Glutamatergic neuron (in vitro differentiated cells): ENCODE data around the gene POLR2I. TPM values are rescaled to one million over a fixed set of nuclear protein-coding genes. Genes with fewer than 3 reads are reported as not detected.

ENCODE experiments used
- DNase-seq: peaks from one replicate; pipeline ENCODE4 v3.0.0; 2022
- H3K27ac Mint-ChIP-seq: one replicate; pipeline ENCODE4 v1.8.0; 2020; ENCODE audit warnings: mild to moderate bottlenecking, mixed read lengths, inconsistent platforms; ENCODE audit not compliant: unreplicated experiment
- H3K27me3 Mint-ChIP-seq: one replicate; pipeline ENCODE4 v1.8.0; 2020; ENCODE audit warnings: mild to moderate bottlenecking, moderate library complexity, mixed read lengths, inconsistent platforms; ENCODE audit not compliant: unreplicated experiment
- H3K36me3 Mint-ChIP-seq: one replicate; pipeline ENCODE4 v1.8.0; 2020; ENCODE audit warnings: mild to moderate bottlenecking, mixed read lengths, inconsistent platforms; ENCODE audit not compliant: unreplicated experiment
- H3K4me1 Mint-ChIP-seq: one replicate; pipeline ENCODE4 v1.8.0; 2020; ENCODE audit warnings: mild to moderate bottlenecking, low read depth, mixed read lengths, inconsistent platforms; ENCODE audit not compliant: unreplicated experiment
- H3K4me3 Mint-ChIP-seq: one replicate; pipeline ENCODE4 v1.8.0; 2020; ENCODE audit warnings: mild to moderate bottlenecking, mixed read lengths, inconsistent platforms; ENCODE audit not compliant: unreplicated experiment
- H3K9me3 Mint-ChIP-seq: one replicate; pipeline ENCODE4 v1.8.0; 2020; ENCODE audit warnings: mild to moderate bottlenecking, moderate library complexity, mixed read lengths, inconsistent platforms; ENCODE audit not compliant: unreplicated experiment
- total RNA-seq: library from RNA; stranded (reverse); fragmentation: NEBNext Ultra II Directional; extraction: Animal tissue kit (Norgen Biotek cat#: 25700); gene quantifications from one replicate; pipeline ENCODE4 v1.2.1, GENCODE V29; 2021; ENCODE audit not compliant: unreplicated experiment
- TF ChIP-seq, protein P1 (sequence below): fragments of 200-600 bp; sonication (generic); IDR thresholded peaks from one replicate; pipeline ENCODE4 v1.5.0; 2021; ENCODE audit not compliant: partially characterized antibody, unreplicated experiment

The POLR2I gene
- total RNA-seq, 1 donor from 2014 or later: 79.2 TPM

DNA sequence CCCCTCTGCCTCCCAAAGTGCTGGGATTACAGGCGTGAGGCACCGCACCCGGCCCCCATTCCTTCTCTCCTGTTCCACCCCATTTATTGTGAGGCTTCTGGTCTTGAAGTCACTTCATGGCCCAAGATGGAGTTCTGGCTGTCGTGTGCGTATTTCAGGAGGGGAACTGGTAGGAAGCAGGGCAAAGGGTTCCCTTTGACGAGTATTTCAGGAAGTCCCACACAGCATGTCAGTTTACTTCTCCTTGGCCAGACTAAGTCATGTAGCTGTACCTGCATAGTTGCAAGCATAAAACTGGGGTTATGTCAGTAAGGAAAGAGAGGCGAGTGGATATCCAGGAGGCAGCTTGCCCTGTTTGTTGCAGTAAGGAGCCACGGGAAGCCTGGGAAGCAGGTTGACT is 49.8 kb downstream of the POLR2I start:
- TF ChIP-seq, protein P1, sequence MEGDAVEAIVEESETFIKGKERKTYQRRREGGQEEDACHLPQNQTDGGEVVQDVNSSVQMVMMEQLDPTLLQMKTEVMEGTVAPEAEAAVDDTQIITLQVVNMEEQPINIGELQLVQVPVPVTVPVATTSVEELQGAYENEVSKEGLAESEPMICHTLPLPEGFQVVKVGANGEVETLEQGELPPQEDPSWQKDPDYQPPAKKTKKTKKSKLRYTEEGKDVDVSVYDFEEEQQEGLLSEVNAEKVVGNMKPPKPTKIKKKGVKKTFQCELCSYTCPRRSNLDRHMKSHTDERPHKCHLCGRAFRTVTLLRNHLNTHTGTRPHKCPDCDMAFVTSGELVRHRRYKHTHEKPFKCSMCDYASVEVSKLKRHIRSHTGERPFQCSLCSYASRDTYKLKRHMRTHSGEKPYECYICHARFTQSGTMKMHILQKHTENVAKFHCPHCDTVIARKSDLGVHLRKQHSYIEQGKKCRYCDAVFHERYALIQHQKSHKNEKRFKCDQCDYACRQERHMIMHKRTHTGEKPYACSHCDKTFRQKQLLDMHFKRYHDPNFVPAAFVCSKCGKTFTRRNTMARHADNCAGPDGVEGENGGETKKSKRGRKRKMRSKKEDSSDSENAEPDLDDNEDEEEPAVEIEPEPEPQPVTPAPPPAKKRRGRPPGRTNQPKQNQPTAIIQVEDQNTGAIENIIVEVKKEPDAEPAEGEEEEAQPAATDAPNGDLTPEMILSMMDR: no peak
- Mint-ChIP-seq H3K36me3 (no peaks in the 10 kb centered on the region), H3K9me3 (no peaks in the 10 kb centered on the region), H3K27me3 (peaks cover 5% of the 10 kb centered on the region), H3K27ac (no peak overlapping the region), H3K4me3 (no peak overlapping the region), H3K4me1 (peaks cover 2% of the 10 kb centered on the region)
- DNase-seq: no peak

Other genes with a start within 250 kb of the POLR2I start
- gene APLP1, start 246.3 kb downstream of the POLR2I start, total RNA-seq: 618 TPM
- gene NFKBID, start 214.3 kb downstream of the POLR2I start, total RNA-seq: 7.6 TPM
- not detected for gene HCST, start 212.3 kb downstream of the POLR2I start, total RNA-seq
- gene TYROBP, start 206.6 kb downstream of the POLR2I start, total RNA-seq: not detected
- 40.6 TPM for gene LRFN3, start 178.5 kb downstream of the POLR2I start, total RNA-seq
- 17.7 TPM for gene SDHAF1, start 119.7 kb downstream of the POLR2I start, total RNA-seq
- gene SYNE4, start 106.1 kb downstream of the POLR2I start, total RNA-seq: 2.0 TPM
- gene ALKBH6, start 100.7 kb downstream of the POLR2I start, total RNA-seq: 29.5 TPM
- 146 TPM for gene CLIP3, start 82.0 kb downstream of the POLR2I start, total RNA-seq
- gene THAP8, start 60.6 kb downstream of the POLR2I start, total RNA-seq: 10.1 TPM
- gene WDR62, start 60.0 kb downstream of the POLR2I start, total RNA-seq: 5.5 TPM
- gene OVOL3, start 3.7 kb downstream of the POLR2I start, total RNA-seq: not detected
- 337 TPM for gene TBCB, start 593 bp upstream of the POLR2I start, total RNA-seq
- 478 TPM for gene CAPNS1, start 25.2 kb upstream of the POLR2I start, total RNA-seq
- gene COX7A1, start 37.6 kb upstream of the POLR2I start, total RNA-seq: 62.3 TPM
- gene ZNF565, start 99.8 kb upstream of the POLR2I start, total RNA-seq: 5.6 TPM
- gene ZNF146, start 100.2 kb upstream of the POLR2I start, total RNA-seq: 59.6 TPM